Thyroid gland (tissue), 4 donors: Measurements from ENCODE around the gene HSPA2.

Experiments used
- POLR2A ChIP-seq, 2 donors: fragments of 450-650 bp; IDR thresholded peaks; one replicate each; pipeline ENCODE4 v1.6.1; 2017; ENCODE audit warnings: antibody characterized with exemption in 2 of 2, mild to moderate bottlenecking in 2 of 2, moderate library complexity in 1 of 2
- TF ChIP-seq, protein P1 (sequence below), 6 experiments: fragments of 200-600 bp in 3 of 6; fragments of 450-650 bp in 3 of 6; sonication (generic) in 3 of 6; IDR thresholded peaks; one replicate each; pipeline ENCODE4 v1.5.1; 2016 to 2019; ENCODE audit warnings: antibody characterized with exemption in 6 of 6, mild to moderate bottlenecking in 2 of 6, inconsistent platforms in 1 of 6, moderate library complexity in 1 of 6

DNA sequence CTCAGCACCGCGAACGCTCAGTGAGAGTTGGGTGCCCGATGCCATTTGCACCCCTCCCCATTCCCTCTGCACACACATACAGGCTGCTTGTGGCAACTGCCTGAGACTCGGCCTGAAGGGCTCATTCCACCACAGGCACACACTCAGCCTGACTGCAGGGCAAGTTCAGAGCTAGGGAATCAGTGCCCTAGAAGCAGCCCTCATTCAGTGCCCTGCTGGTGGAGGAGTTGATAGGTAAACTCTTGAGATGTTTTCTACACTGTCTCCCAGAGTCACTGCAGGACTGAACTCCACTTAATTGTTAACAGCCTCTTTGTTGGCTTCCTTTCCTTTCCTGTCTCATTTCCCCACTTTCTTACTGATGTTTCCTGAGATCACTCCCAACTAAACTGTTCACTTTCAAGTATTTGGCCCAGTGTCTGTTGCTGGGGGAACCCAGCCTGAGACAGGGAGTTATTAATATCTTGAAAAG, 26.1 kb downstream of the HSPA2 start:
- TF ChIP-seq, protein P1, sequence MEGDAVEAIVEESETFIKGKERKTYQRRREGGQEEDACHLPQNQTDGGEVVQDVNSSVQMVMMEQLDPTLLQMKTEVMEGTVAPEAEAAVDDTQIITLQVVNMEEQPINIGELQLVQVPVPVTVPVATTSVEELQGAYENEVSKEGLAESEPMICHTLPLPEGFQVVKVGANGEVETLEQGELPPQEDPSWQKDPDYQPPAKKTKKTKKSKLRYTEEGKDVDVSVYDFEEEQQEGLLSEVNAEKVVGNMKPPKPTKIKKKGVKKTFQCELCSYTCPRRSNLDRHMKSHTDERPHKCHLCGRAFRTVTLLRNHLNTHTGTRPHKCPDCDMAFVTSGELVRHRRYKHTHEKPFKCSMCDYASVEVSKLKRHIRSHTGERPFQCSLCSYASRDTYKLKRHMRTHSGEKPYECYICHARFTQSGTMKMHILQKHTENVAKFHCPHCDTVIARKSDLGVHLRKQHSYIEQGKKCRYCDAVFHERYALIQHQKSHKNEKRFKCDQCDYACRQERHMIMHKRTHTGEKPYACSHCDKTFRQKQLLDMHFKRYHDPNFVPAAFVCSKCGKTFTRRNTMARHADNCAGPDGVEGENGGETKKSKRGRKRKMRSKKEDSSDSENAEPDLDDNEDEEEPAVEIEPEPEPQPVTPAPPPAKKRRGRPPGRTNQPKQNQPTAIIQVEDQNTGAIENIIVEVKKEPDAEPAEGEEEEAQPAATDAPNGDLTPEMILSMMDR (IDR thresholded peaks at IDR 0.05), result no peak
- TF ChIP-seq POLR2A (IDR thresholded peaks at IDR 0.05), result no peak
